HG03378 (cell line): ENCODE measurements around the gene CNPY4.
A peak's percentile ranks its signal among the peaks of the same experiment; 100 is the strongest.
"Not testable (repeated sequence)": the region's sequence is repeated elsewhere in the genome, so short reads cannot be mapped to it uniquely, and the experiment has no call there.

Experiments used
- ATAC-seq: cut with Tn5 transposase; IDR thresholded peaks from one replicate; pipeline ENCODE4 v1.9.1; 2021; ENCODE audit warnings: mild to moderate bottlenecking, moderate library complexity; ENCODE audit not compliant: unreplicated experiment

Gene CNPY4

GRCh38 chr7:100118388-100119071 lies 904 bp upstream of the CNPY4 start:
- no peak for ATAC-seq

GRCh38 chr7:100119970-100120732 lies 717 bp downstream of the CNPY4 start:
- peak; percentile 33 for ATAC-seq

- no peak for ATAC-seq
These were observed 1.3 kb downstream of the CNPY4 start for GRCh38 chr7:100120733-100121036.

- ATAC-seq, result no peak
These were observed 2.6 kb downstream of the CNPY4 start for GRCh38 chr7:100122067-100122466.

GRCh38 chr7:100122568-100122967 lies 3.1 kb downstream of the CNPY4 start:
- no peak for ATAC-seq

DNA sequence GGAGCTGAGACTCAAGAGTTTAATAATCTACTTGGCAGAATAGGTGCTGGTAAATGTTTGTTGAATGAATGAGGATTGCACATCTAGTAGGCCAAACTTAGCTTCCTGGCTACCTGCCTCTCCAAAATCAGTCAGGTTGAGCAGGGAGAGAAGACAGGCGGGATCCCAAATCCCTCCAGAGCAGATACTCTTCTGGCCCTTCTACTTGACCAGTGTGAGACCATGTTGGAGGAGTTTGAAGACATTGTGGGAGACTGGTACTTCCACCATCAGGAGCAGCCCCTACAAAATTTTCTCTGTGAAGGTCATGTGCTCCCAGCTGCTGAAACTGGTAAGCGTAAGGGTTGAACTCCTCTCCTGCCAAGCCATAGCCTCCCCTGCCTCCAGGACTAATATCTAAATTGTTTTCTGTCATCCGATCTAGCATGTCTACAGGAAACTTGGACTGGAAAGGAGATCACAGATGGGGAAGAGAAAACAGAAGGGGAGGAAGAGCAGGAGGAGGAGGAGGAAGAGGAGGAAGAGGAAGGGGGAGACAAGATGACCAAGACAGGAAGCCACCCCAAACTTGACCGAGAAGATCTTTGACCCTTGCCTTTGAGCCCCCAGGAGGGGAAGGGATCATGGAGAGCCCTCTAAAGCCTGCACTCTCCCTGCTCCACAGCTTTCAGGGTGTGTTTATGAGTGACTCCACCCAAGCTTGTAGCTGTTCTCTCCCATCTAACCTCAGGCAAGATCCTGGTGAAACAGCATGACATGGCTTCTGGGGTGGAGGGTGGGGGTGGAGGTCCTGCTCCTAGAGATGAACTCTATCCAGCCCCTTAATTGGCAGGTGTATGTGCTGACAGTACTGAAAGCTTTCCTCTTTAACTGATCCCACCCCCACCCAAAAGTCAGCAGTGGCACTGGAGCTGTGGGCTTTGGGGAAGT lies 5.1 kb downstream of the CNPY4 start:
- no peak for ATAC-seq

- ATAC-seq, result peak; percentile 23
These were observed 7.0 kb downstream of the CNPY4 start for GRCh38 chr7:100126239-100126930.

DNA sequence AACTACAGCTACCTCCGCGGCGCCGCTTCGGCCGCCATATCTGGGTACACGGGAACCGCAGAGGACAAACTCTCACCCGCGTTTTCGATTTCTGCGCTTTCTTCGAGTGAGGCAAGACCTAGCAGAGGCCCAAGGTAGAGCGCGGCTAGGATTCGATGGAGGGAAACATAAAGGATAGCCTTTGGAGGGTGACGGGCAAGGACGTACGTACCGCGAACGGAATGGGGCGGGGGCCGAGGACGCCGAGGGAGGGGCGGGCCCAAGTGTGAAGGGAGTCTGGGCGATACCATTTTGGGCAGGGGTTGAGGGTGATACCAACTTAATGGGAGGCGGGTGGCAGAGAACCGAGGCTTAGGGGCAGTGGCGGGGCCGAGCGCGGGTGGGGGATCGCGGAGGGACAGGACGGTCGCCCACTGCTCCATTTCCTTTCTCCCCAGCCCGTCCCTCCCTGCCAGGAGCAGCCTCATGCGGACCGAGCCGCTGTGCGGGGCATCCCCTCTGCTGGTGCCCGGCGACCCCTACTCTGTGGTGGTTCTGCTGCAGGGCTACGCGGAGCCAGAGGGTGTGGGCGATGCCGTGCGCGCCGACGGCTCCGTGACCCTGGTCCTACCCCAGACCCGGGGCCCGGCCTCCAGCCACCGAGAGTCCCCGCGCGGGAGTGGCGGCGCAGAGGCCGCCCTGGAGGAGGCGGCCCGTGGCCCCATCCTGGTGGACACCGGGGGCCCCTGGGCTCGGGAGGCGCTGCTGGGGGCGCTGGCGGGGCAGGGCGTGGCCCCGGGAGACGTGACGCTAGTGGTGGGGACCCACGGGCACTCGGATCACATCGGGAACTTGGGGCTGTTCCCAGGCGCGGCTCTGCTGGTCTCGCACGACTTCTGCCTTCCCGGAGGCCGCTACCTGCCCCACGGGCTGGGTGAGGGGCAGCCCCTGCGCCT lies 7.8 kb downstream of the CNPY4 start, which contains the start of gene MBLAC1:
MBLAC1 (plus strand) TSS at position 37 of the 935 bp plus-strand sequence; CDS start at position 466, 429 bp downstream.
- peak; percentile 55 for ATAC-seq

DNA sequence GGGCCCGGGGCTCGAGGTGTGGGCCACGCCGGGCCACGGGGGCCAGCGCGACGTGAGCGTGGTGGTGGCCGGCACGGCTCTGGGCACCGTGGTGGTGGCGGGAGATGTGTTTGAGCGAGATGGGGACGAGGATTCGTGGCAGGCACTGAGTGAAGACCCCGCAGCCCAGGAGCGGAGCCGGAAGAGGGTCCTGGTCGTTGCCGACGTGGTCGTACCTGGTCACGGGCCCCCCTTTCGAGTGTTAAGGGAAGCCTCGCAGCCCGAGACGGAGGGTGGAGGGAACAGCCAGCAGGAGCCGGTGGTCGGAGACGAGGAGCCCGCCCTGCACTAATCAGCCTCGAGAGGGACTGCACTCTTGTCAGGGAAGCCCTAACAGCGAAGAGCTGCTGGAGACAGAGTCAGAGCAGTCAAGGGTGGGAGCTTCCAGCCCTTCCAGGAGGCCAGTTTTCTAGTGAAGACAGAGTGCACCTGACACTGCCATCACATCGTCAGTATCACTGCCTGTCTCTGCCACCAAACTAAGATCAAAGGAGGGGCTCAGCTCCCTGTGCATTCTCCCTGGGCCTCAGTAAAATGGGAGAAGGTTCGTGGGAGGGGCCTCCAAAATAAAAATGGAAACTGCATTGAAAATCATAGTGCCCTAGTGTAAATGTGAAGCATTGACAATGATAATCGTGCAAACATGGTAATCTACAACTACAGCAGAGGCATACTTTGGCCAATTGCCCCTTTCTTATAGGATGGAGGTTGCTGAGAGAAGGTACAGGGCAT lies 8.6 kb downstream of the CNPY4 start:
- no peak for ATAC-seq

- no peak for ATAC-seq
These were observed 9.2 kb downstream of the CNPY4 start for GRCh38 chr7:100128637-100128963.

DNA sequence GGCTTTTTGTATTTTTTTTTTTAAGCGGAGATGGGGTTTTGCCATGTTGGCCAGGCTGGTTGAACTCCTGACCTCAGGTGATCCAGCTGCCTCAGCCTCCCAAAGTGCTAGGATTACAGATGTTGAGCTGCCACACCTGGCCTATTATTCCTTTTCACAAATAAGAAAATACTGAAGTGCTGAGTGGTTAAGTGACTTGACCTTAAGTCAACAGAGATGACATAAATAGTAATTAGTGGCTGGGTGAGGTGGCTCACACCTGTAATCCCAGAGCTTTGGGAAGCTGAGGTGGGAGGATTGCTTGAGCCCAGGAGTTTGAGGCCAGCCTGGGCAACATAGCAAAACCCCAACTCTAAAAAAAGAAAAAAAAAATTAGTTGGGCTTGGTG lies 10.8 kb downstream of the CNPY4 start:
- ATAC-seq, result not testable (repeated sequence)

- ATAC-seq, result no peak
These were observed 11.4 kb downstream of the CNPY4 start for GRCh38 chr7:100130608-100131453.

DNA sequence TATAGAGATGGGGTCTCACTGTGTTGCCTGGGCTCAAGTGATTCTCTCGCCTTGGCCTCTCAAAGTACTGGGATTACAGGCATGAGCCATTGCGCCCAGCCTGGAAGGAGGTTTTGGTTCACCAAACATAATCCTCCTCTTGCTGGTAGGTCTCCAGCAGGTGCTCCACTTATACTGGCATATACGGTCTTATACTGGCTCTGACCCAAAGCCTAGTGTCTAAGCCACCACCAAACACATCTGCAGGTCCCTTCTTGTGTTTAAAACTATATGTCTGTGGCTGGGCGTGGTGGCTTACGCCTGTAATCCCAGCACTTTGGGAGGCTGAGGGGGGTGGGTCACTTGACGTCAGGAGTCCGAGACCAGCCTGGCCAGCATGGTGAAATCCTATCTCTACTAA lies 12.7 kb downstream of the CNPY4 start:
- ATAC-seq, result no peak

DNA sequence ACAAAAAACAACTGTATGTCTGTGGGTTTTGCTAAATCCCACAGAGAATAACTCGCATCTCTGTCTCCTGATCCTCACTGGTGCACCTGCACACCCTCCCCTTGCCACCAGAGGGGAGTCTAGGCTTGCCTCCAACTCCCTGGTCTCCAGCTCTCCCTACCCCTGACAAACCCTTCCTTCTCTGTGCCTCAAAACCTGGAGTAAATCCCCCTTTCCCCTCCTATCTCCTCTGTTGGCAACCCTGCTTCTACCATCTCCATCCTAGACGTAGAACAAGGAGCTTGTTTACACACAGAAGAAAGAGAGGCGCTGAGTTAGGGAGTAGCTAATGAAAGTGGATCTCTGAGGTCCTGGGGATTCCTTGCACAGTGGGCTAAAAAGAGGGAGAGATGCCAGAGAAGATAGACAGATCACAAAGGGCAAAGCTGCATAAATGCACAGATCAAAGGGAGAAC lies 13.3 kb downstream of the CNPY4 start:
- ATAC-seq, result no peak

GRCh38 chr7:100137851-100138760 lies 18.7 kb downstream of the CNPY4 start:
- no peak for ATAC-seq

DNA sequence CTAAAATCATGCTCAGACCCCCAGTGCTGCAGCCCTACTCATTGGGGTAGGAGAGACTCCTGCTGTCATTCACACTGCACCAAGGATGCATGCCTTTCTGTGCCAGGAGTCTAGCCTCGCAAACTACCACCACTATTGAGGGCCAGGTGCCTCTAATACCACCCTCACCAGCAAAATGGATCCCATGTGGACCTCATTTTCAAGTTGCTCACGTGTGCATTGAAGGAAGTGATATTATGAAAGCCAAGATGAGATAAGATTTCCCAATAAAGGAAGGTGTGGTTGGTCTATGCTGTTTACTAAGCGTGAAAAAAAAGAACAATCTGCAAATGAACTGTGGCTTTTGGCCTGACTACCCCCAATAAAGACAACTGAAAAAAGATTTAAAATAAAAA lies 22.1 kb downstream of the CNPY4 start:
- ATAC-seq, result no peak

DNA sequence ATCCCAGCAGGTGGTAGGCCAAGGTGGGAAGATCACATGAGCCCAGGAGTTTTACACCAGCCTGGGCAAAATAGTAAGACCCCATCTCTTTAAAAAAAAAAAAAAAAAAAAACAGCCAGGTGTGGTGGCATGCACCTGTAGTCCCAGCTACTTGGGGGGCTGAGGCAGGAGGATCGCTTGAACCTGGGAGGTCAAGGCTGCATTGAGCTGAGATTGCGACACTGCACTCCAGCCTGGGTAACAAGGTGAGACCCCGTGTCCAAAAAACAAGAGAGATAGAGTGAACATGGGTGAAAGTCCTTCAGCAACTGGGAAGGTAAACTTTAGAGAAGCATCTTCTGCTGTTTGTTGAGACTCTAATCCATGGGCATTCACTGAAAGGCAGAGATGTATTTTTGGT lies 23.0 kb downstream of the CNPY4 start:
- ATAC-seq, result no peak
